HG03342 (cell line): ENCODE measurements around the gene RPUSD2.
"Not testable (repeated sequence)": the region's sequence is repeated elsewhere in the genome, so short reads cannot be mapped to it uniquely, and the experiment has no call there.

ENCODE experiments used
- ATAC-seq: cut with Tn5 transposase; IDR thresholded peaks from one replicate; pipeline ENCODE4 v1.9.1; 2021; ENCODE audit warnings: mild to moderate bottlenecking, moderate library complexity; ENCODE audit not compliant: unreplicated experiment

RPUSD2 gene

DNA sequence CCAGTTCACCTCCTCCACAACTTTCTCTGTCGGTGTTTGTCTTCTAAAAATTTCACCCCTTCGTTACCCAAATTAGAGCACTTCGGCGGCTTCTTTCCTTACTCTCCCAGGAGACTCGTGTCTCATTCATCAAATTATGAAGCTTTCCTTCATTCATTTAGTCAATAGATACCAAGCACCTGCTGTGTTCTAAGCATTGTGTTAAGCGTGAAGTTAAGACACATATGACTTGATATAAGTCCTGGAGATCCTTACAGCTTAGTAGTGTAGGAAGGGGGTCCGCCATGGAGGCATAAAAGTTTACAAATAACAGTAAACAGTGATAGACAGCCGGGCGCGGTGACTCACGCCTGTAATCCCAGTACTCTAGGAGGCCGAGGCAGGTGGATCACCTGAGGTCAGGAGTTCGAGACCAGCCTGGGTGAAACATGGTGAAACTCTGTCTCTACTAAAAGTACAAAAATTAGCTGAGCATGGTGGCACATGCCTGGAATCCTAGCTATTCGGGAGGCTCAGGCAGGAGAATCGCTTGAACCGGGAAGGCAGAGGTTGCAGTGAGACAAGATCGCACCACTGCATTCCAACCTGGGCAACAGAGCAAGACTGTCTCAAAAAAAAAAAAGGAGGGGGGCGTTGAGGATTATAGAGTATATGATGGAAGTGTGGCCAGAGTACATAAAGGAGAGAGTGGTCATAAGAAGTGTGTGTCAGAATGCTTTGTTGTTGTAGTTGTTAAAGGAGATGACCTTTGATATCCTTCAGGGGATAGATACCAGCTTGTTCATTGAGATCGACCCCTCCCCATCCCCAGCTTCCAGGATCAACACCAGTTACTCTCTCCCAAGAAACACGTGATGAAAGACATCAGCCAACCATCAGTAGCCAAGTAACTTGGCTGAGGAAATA, 3.5 kb upstream of the RPUSD2 start:
- no peak for ATAC-seq

DNA sequence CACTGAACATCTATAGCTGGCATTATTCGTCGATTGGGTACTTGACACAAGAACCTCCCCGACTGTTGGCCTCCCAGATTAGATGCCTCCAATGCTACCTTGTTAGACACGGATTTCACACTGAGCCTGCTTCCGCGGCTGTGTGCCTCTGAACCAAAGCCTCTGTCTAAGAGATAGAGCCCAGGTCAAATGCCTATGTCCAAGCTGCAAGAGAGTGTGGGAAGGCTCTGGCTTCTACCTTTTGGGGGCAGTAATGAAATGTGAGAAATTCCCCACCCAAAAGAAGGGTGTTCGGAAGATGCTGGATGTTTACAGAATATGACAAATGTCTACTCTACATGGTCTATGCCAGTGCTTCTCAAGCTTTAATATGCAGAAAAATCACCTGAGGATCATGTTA, 2.0 kb upstream of the RPUSD2 start:
- no peak for ATAC-seq

DNA sequence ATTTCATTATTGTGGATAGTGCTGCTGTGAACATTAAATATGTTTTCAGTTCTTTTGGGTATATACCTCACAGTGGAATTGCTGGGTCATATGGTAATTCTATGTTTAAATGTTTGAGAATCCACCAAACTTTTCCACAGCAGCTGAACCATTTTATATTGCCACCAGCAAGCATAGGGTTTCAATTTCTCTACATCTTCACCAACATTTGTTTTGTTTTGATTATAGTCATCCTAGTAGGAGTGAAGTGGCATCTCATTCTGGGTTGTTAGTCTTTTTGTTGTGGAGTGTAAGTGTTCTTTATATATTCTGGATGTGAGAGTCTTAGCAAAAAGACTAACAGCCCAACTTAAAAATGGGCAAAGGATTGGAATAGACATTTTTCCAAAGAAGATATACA, 6.0 kb downstream of the RPUSD2 start:
- ATAC-seq, result no peak

DNA sequence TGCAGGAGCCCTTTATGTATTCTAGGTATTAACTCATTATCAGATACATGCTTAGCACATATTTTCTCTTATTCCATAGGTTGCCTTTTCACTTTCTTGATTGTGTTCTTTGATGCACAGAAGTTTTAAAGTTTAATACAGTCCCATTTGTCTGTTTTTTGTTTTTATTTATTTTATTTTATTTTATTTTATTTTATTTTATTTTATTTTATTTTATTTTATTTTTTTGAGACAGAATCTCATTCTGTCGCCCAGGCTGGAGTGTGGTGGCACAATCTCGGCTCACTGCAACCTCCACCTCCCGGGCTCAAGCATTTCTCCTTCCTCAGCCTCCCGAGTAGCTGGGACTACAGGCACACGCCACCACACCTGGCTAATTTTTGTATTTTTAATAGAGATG, 7.8 kb downstream of the RPUSD2 start:
- ATAC-seq, result not testable (repeated sequence)

DNA sequence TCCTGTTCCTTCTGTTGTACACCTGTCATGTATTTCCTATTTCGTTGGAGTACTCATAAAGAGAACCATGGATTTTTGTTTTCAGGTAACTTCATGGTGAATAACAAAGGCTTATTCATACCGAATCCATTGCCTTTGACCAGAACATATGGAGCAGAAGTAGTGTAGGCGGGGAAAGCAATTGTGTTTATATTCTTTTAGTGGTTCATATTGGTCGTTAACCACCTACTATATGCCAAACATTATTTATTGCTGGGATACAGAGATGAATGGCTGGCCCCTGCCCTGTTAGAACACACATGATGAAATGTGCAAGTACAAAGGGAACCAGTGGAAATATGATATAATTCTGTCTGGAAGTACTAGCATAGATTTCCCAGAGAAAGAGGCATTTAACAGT, 9.8 kb downstream of the RPUSD2 start:
- ATAC-seq, result no peak

DNA sequence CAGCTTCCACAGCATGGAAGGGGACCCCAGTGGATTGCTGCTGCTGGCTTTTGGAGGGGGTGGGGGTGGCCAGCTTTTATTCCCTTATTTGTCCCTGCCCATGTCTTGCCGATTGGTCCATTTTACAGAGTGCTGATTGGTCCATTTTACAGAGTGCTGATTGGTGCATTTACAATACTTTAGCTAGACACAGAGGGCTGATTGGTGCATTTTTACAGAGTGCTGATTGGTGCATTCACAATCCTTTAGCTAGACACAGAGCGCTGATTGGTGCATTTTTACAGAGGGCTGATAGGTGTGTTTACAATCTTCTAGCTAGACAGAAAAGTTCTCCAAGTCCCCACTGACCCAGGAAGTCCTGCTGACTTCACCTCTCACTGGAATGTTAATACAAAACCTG, 12.7 kb downstream of the RPUSD2 start:
- not testable (repeated sequence) for ATAC-seq

DNA sequence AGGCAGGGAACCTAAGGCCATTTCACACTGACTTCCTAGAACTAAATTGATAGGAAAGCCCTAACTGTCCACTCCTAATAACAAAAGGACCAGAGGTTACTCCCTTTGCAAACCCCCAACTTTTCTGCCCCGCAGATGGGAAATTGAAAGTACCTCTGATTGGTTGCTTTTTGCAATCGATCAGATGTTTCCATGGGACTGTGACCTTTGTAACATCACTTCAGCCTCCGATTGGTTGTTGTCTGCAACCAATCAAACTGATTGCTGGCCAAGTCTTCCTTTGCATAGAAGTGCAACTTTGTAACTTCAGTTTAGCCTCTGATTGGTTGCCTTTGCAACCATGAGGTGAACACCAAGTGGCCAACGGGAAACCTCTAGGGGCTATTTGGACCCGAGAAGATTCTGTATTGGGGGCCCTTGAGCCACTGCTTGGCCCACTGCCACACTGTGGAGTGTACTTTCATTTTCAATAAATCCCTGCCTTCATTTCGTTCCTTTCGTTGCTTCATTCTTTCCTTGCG, 13.7 kb downstream of the RPUSD2 start:
- no peak for ATAC-seq

DNA sequence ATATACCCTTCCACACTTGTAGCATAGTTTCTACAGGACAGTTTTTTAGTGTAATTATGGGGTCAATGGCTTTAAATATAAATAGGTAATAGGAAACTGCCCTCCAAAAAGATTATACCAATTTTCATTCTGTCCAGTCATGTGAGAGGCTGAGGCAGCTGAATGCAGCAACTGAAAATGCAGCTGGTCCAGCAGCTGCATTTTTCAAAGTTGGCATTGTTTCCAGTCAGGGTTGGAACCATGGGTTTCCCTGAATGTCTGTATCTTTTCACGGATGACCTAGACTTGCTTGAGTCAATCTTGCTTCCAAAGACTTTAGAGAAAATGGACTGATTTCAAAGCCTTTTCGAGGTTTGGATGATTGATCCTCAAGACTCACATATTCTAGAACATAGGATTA, 15.1 kb downstream of the RPUSD2 start:
- no peak for ATAC-seq

DNA sequence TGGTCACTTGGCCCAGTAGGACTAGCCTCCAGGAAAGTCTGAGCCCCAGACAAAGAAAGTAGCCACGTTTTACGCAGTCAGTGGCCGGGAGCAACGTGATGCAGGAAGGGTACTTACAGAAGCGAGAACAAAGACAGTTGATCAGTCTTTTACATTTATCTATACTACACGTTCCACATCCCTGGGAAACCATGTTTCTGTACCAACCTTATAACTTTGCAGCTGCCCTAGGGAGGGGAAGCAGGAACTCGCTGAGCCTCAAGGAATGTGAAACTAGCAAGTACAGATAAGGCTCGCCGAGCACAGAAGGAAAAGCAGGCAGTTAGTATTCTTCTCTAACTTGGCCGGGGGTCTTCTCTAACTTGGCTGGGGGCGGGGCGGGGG, 21.6 kb downstream of the RPUSD2 start:
- ATAC-seq, result no peak

DNA sequence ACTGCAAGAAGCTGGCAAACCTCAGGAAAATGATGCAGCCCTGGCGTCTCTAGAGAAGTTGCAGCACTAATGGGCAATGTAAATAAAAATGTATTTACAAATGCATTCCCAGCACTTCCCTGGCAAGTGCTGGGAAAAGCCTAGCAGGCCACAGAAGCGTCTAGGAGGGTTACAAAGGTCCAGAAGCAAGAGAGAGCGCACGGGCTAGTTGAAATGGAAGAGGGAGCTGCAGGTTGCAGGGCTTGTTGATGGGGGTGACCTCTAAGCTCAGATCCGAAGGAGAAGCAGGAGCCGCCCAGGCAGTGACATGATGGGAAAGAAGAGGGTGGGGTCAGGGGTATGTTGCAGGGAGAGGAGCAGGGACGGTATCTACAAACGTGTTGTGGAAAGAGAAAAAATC, 22.3 kb downstream of the RPUSD2 start:
- no peak for ATAC-seq

DNA sequence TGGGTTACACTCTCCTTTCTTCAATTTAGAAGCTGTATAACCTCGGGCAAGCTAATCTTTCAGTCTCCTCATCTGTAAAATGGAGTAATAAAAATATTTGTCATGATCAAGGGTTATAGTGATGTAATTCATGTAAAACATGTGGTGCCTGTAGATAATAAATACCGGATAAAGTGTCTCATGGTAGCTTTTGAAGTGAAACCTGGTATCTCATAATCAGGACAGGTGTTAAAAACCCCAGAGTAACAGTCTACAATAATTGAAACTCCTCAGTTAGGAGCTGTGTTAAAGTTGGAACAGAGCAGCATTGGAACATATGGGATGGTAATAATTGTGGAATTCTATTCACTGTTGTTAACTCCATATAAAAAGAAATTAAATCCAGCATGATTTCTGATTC, 24.1 kb downstream of the RPUSD2 start:
- ATAC-seq, result no peak

DNA sequence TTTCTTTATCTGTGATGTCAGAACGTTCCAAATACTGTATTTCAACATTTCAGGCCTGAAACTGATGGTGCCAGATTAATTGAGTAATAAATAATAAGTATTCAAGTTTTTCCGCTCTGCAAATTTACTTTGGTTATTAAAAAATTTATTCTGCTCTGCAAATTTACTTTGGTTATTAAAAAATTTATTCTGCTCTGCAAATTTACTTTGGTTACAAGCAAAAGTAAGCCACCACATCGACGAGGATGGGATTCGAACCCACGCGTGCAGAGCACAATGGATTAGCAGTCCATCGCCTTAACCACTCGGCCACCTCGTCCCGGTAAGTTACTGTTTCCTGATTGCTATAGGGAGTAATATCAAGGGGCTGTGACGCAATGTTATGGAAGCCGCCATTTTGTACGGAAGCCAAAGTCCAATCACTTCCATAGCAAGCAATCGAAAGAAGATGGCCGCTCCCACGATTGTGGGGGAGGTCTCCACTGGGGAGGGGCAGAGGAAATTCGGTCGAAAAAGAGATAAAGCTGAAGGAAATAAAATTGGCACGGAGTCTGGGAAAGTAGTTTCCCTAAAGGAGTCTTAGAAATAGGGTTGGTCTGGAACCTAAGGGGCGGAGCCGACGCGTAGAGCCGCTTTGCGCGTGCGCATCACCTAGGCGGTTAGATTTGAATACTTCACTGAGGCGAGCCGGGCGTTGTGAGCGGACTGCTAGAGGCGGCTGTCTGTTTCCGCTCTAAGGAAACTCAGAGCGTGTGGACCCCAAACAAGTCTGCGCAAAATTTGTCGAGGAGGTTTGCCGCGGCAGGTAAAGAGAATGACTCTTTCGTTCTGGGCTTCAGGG, 24.7 kb downstream of the RPUSD2 start, which contains the start of gene KNL1:
Gene KNL1, plus strand, starts transcription at position 662 of the 841 bp plus-strand sequence. CDS start 8,683 bp downstream, outside the sequence.
- peak; percentile 68 for ATAC-seq

DNA sequence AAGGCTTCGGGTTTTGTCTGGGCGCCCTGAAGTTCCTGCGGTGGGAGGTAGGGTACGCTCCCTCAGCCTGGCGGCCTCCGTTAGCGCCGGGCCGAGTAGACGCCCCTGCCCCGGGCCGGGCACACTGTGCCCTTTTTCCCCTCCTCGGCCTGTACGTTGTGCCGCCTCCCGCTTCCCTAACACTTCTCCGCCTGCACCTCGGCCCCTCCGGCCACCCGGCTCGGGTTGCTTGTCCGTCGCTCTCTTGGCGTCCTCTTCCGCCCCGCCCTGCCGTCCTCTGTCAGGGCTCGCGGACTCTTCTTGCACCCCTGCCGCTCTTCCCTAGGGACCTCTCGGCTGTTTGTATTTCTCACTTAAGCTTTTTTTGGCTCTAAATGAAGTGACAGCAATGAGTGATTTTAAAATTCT, 25.3 kb downstream of the RPUSD2 start:
- peak; percentile 46 for ATAC-seq

DNA sequence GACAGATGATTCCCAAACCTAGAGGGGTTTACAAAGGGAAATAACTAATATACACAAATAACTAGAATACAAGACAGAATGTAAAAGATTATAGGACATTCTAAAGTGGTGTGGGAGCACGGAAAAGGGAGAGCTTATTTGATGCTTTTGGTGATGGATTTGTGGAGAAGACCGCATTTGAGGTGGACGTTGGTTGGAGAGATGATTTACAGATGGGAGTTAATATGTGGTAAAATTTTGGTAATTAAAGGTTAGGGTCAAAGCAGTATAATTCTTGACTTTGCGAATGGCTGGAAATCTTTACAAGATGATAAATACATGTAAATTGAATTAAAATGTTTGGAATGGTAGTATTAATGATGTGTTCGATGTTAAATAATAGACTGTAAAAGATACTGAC, 26.1 kb downstream of the RPUSD2 start:
- no peak for ATAC-seq

DNA sequence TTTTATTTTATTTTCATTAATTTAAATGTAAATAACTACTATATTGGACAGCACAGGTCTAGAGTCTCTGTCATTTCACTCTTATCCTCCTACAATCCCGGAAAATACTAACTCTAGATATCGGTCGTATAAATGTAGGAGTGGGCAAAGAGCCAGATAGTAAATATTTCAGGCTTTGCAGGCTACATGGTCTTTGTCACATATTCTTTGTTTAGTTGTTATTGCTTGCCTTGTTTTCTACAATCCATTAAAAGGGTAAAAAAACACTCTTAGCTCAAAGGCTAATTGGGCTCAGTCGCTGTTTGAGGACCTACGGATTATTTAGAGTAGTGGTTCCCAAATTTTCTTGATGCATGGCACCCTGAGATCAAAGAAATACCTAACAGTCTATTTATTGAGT, 26.7 kb downstream of the RPUSD2 start:
- ATAC-seq, result no peak

DNA sequence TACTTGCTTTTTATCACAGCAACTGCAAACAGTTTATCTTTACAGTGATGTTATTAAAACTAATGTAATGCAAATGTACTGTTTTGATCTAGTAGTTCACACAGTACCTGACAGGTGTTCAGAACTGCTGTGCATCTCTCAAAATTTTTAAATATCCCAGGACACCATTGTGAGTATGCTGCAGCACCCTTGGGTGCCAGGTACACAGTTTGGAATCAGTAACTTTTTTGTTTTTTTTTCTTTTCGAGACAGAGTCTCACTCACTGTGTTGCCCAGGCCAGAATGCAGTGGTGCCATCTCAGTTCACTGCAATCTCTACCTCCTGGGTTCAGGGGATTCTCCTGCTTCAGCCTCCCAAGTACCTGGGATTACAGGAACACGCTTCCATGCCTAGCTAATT, 27.9 kb downstream of the RPUSD2 start:
- ATAC-seq, result no peak

DNA sequence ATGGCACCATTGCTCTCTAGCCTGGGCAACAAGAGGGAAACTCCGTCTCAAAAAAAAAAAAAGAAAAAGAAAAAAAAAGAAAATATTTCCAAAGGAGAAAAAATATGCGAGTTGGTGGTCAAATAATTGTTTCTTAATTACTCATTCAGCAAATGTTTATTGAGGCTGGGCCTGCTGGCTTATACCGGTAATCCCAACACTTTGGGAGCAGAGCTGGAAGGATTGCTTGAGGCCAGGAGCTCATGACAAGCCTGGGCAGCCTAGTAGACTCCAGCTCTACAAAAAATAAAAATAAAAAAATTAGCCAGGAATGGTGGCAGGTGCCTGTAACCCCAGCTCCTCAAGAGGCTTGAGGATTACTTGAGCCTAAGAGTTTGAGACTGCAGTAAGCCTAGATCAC, 29.0 kb downstream of the RPUSD2 start:
- no peak for ATAC-seq

DNA sequence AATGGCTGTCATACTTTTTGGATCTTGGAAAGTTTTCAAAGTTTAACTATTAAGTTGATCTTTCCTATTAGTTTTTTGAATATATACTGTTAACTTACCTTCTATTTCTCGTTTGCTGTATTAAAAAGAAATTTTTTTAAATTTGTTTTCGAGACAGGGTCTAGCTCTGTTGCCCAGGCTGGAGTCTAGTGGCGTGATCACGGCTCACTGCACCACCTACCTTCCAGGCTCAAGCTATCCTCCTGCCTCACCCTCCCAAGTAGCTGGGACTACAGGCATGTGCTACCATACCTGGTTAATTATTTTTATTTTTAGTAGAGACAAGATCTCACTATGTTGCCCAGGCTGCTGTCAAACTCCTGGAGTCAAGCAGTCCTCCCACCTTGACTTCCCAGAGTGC, 29.6 kb downstream of the RPUSD2 start:
- no peak for ATAC-seq

DNA sequence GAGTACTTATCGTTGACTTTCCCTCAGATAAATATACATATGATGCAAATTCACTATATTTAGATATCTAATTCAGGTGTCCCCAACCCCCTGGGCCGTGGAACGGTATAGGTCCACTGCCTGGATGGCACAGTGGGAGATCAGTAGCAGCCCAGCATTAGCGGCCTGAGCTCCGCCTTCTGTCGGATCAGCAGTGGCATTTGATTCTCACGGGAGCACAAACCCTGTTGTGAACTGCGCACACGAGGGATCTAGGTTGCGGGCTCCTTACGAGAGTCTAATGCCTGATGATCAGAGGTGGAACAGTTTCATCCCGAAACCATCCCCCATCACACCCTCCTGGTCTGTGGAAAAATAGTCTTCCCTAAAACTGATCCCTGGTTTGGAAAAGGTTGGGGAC, 31.9 kb downstream of the RPUSD2 start:
- no peak for ATAC-seq

DNA sequence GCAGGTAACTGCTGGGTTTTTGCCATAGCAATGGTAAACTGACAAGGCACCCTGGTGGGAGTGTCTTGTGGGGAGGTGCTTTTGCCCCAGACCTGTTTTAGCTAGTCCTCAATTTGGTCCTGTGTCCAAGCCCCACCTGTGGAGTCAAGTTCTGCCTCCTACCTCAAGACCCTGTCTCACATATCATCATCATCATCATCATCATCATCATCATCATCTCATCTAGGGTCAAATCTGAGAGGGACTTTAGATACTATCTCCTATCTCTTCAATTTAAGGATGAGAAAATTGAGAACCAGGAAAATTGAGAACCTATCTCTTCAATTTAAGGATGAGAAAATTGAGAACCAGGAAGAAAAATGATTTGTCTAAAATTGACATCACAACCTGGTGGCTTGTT, 34.8 kb downstream of the RPUSD2 start:
- no peak for ATAC-seq

DNA sequence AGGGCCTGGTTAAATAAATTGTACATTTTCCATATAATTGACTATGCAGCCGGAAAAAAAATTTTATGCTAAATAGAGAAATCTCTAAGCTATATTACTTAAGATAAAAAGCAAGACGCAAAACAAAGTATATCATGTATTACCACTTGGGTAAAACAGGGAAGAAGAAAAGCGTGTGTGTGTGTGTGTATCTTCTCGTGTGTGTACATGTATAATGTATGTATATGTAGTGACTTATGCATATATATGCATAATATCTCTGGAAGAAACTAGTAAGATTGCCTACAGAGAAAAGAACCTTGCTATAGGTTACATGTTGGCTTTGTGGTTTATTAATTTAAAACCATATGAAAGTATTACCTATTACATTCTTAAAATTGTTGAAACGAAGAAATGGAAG, 44.0 kb downstream of the RPUSD2 start:
- ATAC-seq, result no peak

DNA sequence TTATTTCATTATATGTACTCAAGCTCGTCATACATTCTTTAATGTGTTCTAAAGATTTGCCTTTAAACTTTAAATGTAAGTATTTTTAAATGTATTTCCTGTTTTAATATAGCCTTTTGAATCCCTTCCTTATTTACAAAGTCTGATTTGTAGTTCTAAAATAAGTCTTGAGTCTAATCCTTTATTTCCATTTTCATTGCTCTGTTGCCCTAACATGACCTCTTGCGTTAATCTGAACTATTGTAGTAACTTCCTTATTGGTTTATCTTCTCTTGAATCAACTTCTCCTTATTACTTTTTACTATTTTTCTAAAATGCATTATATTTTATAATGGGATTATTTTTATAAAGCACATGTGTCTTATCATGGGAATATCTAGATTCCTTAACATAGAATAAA, 48.9 kb downstream of the RPUSD2 start:
- ATAC-seq, result no peak
